ENCODE data around the gene LRP3.

Gene LRP3

DNA sequence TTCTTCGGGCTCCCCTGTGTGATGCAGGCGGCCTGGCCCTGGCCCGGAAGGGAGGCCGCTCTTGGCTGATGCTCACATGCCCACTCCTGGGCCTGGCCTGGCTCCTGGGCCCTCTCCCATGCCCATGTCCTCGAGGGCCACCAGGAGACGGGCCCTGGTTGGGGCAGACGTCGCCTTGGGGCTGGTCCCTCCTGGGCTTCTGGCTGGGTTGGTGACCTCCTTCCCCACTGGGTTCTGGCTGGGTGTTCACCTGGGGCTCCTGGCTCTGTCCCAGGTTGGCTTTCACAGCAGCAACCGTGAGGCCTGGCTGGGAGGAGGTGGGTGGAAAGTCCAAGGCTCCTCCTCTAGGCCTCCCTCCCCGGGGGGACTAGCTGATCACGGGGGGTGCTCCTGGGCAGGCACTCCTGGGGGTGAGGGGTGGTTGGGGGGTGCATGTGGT lies 47.0 kb downstream of the LRP3 start:
- no peak for DNase-seq

GRCh38 chr19:33241530-33242101 lies 47.5 kb downstream of the LRP3 start:
- no peak for DNase-seq

GRCh38 chr19:33242131-33242530 lies 48.0 kb downstream of the LRP3 start:
- no peak for DNase-seq

DNA sequence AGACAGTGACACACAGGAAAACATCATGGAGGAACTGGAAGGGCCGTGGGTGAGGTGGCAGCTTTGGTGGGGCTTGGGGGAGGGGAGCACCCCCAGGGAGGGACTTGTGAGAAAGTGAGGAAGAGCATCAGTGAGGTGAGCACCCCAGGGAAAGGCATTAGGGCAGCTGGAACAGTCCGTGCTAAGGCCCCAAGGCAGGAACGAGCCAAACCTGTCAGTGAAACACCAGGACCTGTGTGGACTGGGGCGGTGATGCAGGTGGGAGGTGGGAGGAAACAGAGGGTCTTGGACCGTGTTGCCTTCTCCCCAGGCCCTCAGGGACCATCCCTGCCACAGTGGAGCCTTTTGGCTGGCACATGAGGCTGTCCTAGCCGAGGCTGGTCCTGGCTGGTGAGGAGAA lies 48.8 kb downstream of the LRP3 start:
- no peak for DNase-seq

DNA sequence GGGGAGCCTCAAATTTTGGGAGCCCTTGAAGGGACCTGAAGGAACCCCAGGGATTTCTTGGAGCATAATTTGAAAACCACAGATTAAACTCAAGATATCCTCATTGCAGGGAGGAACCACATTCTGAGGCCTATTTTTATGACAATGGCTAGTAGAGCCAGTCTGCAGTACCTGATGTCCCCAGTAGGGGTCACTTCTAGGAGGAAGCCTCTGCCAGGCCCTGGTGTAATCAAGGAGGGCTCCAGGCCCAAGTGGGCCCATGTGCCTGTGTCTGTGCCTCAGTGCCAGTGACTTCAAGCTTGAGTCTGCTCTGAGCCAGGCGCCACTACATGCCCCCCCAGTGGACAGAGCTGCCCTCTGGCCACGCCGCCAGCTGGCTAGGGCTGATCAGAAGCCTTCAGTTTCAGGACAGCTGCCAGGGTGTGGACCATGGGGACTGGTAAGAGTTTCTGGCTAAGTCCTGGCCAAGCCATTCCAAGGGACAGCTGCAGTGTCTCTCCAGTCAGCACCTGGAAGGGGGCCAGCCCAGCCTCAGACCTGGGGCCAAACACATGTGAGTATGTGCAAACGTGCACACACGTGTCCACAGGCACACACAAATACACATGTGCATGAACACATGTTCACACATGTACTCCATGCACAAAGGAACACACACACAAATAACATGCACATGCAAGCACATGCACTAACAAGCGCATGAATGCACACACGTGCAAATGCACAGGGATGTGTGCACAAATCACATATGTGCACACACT lies 52.0 kb downstream of the LRP3 start:
- DNase-seq = no peak

DNA sequence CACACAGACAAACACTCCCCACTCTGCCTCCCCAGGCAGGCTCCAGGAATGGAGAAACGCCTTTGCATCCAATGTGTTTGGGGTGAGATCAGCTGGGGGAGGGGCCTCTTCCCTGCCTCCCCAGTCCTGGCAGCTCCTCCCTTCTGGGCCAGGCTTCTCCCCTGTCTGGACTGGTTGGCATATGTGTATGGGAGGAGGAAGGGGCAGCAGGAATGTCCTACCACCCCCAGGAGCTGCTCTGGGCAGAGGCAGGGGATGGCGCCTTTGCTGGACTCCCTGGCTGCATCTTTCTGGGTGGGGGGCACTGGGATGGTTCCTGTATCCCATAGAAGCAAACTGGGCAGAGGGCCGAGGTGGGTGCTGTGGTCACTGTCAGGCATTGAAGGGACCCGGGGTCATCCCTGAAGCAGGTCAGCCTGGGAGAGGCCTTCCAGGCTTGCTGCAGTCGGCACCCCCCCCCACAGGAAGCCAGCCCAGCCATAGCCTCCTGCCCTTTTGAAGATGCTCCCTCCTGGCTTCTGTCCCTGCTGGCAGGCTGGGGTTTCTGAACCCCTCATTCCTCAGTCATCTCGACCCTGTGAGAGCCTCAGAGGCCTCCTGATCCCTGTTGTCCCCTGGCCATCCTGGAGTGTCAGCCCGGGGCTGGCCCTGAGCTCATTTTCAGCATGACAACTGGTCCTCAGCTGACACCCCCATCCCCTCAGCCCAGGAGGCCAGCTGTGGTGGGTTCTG lies 52.7 kb downstream of the LRP3 start:
- no peak for DNase-seq

GRCh38 chr19:33247441-33247819 lies 53.3 kb downstream of the LRP3 start:
- DNase-seq = no peak

- DNase-seq = no peak
Observed at GRCh38 chr19:33248104-33248503, 54.0 kb downstream of the LRP3 start.

GRCh38 chr19:33248553-33248953 lies 54.4 kb downstream of the LRP3 start:
- DNase-seq = no peak

DNA sequence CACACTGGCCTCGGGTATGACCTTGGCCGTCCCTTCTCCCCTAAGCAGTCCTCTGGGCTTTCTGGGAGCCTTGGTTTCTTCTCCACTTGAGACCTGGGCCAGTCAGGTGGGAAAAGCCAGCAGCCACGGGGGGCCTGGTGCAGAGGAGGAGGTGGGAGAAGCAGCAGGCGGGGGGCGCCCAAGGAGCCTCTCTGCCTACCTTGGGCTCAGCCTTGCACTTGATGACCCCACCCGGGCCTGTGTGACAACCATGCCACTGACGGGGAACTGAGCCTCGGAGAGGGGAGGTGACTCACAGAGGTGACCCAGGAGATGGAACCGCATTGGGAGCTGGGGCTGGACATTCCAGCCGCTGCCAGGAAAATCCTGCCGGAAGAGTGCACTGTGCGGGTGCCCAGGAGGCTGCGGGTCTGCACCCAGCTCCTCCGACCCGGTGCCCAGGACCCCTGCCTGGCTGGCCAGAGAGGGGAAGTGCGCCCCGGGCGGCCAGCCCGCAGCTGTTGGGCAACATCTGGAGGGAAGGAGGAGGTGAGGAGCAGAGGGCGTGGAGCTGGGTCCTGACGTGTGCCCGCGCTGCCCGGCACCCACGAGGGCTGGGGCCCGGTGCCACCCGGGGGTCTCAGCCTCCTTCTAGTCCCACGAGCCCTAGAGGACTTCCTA lies 55.0 kb downstream of the LRP3 start:
- no peak for DNase-seq

GRCh38 chr19:33249740-33250366 lies 55.7 kb downstream of the LRP3 start:
- DNase-seq = no peak

DNA sequence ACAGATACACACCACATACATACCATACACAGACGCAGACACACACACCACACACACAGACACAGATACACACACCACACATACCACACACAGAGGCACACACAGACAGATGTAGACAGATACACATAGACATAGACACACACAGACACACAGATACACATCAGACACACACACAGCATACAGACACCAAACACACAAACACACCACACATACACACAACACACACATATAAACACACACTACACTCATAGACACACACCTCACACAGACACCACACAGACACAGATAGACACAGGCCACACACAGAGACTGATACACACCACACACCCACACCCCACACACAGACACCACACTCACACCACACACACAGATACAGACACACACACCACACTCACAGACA lies 56.4 kb downstream of the LRP3 start:
- no peak for DNase-seq

GRCh38 chr19:33251076-33251475 lies 56.9 kb downstream of the LRP3 start:
- no peak for DNase-seq

DNA sequence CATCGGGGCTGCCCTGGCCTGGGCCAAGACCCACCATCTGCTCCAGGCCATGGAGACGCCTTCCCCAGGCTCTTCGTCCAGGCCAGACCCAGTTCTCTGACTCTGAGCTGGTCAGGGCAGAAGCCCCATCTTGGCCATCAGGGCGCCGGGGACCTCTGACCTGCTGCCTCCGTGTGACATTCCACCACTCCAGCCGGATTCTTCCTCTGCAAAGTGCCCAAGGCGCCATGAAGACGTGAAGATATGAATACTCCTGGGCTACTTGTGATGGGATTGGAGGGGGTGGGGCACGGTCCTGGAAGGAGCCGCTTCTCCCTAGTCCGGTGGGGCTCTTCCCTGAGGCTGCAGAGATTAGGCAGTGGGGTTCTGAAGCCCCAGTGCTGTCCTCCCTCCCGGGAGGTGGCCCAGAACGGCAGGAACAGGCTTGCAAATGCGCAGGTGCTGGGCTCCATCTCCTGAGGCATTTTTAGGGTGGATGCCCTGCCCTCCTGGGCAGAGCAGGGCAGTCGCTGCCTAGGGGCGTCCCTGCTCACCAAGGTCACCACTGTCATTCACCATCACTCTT lies 57.5 kb downstream of the LRP3 start:
- no peak for DNase-seq

- DNase-seq = no peak
Observed at GRCh38 chr19:33252418-33252962, 58.4 kb downstream of the LRP3 start.

DNA sequence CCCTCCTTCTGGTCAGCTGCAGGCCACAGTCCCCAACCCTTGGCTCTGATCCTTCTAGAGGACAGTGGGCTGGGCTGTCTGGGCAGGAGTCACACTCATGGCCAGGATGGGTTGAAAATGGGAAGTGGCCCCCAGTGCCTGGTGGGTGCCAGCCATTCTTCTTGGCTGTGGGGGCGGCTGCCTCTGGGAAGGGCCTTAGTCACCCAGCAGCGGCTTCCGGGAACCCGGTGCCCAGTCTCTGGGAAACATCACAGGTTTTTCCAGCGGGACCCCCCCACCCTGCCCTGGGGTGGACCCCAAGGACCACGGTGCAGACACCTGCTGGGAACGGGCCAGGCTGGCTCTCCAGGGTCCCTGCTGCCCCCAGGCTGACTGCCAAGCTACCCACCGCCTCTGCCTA lies 58.8 kb downstream of the LRP3 start:
- DNase-seq = no peak

DNA sequence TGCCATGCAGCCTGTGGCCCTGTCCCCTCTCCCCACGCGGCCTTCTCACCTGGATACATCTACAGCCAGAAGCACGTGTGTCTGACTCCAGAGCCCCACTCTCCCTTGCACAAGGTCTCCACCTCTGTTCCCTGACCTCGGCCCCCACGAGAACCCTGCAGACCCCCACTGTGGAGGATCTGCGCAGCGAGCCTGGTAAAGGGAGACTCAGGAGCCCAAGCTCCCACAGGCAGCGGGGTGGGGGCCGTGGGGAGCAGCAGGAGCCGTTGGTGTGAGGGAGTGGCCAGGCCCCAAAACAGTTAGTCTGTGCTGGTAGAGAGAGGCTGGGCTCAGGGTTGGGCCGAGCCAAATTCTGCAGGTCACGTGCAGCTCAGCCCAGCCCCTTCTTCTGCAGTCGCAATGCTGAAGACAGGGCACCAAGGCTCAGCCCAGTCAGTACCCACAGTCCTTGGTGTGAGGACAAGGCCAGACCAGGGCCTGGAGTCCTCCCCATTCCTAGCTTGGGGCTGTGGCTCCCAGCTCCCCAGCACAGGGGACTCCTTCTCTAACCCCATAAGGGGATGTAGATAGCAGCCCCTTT lies 60.2 kb downstream of the LRP3 start:
- DNase-seq = no peak

GRCh38 chr19:33255781-33256180 lies 61.7 kb downstream of the LRP3 start:
- no peak for DNase-seq

DNA sequence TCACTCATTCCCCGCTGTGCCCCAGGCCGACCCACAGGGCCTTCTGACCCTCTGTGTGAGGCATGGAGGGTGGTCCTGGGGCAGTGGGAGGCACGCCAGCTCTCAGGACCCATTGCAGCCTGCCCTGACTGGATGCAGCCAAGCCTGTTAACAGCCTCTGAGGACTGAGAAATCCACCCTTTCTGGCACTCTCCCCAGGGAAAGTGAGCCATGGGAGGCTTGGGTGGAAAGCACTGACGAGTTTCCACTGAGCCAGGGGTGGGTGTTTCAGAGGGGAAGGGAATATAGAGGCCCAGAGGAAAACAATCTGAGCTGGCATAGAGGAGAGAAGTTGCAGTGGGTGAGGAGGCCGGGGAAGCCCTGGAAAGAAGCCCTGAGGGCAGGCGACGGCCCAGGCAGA lies 62.1 kb downstream of the LRP3 start:
- no peak for DNase-seq

GRCh38 chr19:33257828-33258227 lies 63.7 kb downstream of the LRP3 start:
- DNase-seq = no peak
